Measurements from ENCODE around the gene HOMEZ.

Gene HOMEZ

DNA sequence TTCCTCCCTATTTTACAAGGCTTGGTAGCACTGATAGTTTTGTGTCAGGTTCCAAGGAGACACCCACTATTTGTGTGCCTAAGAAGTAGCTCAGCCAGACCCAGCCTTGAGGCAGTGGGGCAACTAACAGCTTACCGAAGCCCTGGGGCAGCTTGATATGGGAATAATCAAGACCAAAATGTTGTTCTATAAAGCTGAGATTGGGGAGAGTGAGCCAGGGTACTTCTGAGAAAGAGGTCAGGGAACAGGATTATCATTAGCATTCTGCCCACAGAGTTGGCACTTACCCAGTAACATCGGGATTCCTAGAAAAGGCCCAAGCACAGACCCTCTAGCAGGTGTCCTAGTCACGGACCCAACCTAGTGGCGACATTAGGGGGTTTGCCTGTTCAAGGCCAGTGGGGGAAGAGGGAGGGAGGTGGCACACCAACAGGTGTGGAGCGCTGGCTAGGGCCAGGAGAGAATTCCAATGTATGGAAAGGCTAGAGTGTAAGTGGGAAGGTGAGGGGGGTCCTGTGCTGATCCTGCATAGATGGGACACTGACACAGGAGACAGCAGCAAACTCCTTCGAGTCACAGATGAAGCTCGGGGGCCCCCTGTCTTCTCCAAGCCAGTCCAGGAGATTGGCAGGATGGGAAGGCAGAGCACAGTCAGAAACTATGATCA lies 11.8 kb upstream of the HOMEZ start:
- no peak for TF ChIP-seq TAF1 (IDR thresholded peaks at IDR 0.05; ENCODE audit: borderline replicate concordance, insufficient read depth, low read length)
- TF ChIP-seq POLR2AphosphoS5 (IDR thresholded peaks at IDR 0.05; ENCODE audit: low read depth, low read length), result no peak
- no peak for TF ChIP-seq FOXP2 (optimal IDR thresholded peaks at IDR 0.05; ENCODE audit: borderline replicate concordance, extremely low read depth, extremely low read length, insufficient read depth)
- TF ChIP-seq, protein P1, sequence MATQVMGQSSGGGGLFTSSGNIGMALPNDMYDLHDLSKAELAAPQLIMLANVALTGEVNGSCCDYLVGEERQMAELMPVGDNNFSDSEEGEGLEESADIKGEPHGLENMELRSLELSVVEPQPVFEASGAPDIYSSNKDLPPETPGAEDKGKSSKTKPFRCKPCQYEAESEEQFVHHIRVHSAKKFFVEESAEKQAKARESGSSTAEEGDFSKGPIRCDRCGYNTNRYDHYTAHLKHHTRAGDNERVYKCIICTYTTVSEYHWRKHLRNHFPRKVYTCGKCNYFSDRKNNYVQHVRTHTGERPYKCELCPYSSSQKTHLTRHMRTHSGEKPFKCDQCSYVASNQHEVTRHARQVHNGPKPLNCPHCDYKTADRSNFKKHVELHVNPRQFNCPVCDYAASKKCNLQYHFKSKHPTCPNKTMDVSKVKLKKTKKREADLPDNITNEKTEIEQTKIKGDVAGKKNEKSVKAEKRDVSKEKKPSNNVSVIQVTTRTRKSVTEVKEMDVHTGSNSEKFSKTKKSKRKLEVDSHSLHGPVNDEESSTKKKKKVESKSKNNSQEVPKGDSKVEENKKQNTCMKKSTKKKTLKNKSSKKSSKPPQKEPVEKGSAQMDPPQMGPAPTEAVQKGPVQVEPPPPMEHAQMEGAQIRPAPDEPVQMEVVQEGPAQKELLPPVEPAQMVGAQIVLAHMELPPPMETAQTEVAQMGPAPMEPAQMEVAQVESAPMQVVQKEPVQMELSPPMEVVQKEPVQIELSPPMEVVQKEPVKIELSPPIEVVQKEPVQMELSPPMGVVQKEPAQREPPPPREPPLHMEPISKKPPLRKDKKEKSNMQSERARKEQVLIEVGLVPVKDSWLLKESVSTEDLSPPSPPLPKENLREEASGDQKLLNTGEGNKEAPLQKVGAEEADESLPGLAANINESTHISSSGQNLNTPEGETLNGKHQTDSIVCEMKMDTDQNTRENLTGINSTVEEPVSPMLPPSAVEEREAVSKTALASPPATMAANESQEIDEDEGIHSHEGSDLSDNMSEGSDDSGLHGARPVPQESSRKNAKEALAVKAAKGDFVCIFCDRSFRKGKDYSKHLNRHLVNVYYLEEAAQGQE (IDR thresholded peaks at IDR 0.05; ENCODE audit: insufficient read depth in 1 of 2, low read depth in 2 of 2, low read length in 2 of 2), result no peak
- no peak for TF ChIP-seq SIN3A (IDR thresholded peaks at IDR 0.05; ENCODE audit: borderline replicate concordance, insufficient read depth, low read length)

DNA sequence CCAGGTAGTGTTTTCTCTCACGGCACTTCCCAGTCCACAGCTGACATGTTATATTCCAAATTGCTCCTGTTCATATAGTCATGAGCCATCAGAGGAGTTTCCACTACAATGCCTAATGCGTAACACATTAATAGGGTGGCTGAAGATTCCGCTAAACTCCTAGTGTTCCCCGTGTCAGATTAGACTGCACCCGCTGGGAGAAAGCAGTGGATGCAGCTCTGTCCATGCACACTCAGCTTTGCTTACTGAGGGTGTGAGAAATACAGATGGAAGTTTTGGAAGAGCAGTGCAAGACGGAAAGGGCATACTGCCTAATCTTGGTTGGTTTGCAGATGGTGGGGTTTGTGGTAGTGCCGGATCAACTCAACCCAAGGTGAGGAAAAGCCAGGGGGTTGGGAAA lies 11.2 kb upstream of the HOMEZ start:
- TF ChIP-seq POLR2AphosphoS5 (IDR thresholded peaks at IDR 0.05; ENCODE audit: low read depth, low read length) (no peak), TAF1 (IDR thresholded peaks at IDR 0.05; ENCODE audit: borderline replicate concordance, insufficient read depth, low read length) (no peak), SIN3A (IDR thresholded peaks at IDR 0.05; ENCODE audit: borderline replicate concordance, insufficient read depth, low read length) (no peak), FOXP2 (optimal IDR thresholded peaks at IDR 0.05; ENCODE audit: borderline replicate concordance, extremely low read depth, extremely low read length, insufficient read depth) (no peak)
- TF ChIP-seq, protein P1 (IDR thresholded peaks at IDR 0.05; ENCODE audit: insufficient read depth in 1 of 2, low read depth in 2 of 2, low read length in 2 of 2), result no peak

DNA sequence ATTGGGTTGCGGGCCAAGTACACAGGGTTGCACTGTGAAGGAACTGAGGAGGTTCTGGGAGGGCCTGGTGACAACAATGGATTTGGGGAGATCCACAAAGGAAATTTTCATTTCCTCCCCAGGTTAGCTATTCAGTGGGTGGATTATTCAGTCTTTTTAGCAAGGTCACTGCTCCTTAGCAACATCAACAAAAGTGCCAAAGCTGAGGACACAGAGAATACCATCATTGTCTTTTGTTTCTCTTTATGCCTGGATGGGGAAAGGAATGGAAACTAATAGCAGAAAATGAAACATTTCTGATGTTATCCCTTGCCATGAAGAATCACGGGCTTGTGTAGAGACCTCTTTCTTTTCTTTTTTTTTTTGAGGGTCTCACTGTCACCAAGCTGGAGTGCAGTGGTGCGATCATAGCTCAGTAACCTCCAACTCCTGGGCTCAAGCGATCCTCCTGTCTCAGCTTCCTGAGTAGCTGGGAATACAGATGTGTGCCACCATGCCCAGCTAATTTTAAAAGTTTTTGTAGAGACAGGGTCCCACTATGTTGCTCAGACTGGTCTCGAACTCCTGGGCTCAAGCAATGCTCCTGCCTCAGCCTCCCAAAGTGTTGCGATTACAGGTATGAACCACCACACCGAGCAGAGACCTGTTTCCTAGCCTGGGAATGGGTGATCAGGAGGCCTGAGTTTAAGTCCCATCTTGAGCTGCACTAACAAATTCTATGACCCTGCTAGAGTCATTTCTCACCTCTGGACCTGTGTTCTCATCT lies 10.3 kb upstream of the HOMEZ start:
- TF ChIP-seq, protein P1 (IDR thresholded peaks at IDR 0.05; ENCODE audit: insufficient read depth in 1 of 2, low read depth in 2 of 2, low read length in 2 of 2), result no peak
- TF ChIP-seq SIN3A (IDR thresholded peaks at IDR 0.05; ENCODE audit: borderline replicate concordance, insufficient read depth, low read length) (no peak), POLR2AphosphoS5 (IDR thresholded peaks at IDR 0.05; ENCODE audit: low read depth, low read length) (no peak), TAF1 (IDR thresholded peaks at IDR 0.05; ENCODE audit: borderline replicate concordance, insufficient read depth, low read length) (no peak), FOXP2 (optimal IDR thresholded peaks at IDR 0.05; ENCODE audit: borderline replicate concordance, extremely low read depth, extremely low read length, insufficient read depth) (no peak)

- TF ChIP-seq, protein P1 (IDR thresholded peaks at IDR 0.05; ENCODE audit: insufficient read depth in 1 of 2, low read depth in 2 of 2, low read length in 2 of 2), result no peak
- TF ChIP-seq SIN3A (IDR thresholded peaks at IDR 0.05; ENCODE audit: borderline replicate concordance, insufficient read depth, low read length), result no peak
- no peak for TF ChIP-seq TAF1 (IDR thresholded peaks at IDR 0.05; ENCODE audit: borderline replicate concordance, insufficient read depth, low read length)
- TF ChIP-seq POLR2AphosphoS5 (IDR thresholded peaks at IDR 0.05; ENCODE audit: low read depth, low read length), result no peak
- no peak for TF ChIP-seq FOXP2 (optimal IDR thresholded peaks at IDR 0.05; ENCODE audit: borderline replicate concordance, extremely low read depth, extremely low read length, insufficient read depth)
Observed at GRCh38 chr14:23294734-23295561, 9.0 kb upstream of the HOMEZ start.

All from PFSK-1 (cell line).